Measurements from ENCODE around the gene STK31.

DNA sequence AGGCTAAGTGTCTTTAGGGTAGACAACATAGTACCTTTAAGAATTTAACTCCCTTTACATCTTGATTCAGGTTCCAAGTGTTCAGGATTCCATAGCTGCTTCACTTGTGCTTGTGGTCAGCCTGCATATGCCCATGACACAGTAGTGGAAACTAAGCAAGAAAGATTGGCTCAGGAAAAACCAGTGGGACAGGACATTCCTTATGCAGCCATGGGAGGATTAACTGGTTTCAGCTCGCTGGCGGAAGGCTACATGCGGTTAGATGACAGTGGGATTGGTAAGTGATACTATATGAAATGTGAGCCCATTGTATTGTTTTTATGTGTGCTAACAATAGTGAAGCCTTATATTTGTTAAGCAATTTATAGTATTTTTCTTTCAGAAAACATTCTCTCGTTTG is 18.7 kb upstream of the STK31 start:
- no peak for TF ChIP-seq POLR2AphosphoS5 (IDR thresholded peaks at IDR 0.05)
- TF ChIP-seq, protein P1, sequence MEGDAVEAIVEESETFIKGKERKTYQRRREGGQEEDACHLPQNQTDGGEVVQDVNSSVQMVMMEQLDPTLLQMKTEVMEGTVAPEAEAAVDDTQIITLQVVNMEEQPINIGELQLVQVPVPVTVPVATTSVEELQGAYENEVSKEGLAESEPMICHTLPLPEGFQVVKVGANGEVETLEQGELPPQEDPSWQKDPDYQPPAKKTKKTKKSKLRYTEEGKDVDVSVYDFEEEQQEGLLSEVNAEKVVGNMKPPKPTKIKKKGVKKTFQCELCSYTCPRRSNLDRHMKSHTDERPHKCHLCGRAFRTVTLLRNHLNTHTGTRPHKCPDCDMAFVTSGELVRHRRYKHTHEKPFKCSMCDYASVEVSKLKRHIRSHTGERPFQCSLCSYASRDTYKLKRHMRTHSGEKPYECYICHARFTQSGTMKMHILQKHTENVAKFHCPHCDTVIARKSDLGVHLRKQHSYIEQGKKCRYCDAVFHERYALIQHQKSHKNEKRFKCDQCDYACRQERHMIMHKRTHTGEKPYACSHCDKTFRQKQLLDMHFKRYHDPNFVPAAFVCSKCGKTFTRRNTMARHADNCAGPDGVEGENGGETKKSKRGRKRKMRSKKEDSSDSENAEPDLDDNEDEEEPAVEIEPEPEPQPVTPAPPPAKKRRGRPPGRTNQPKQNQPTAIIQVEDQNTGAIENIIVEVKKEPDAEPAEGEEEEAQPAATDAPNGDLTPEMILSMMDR (IDR thresholded peaks at IDR 0.05): no peak
